NCI-H748 (cell line): ENCODE results near the gene NCAM1.

Source experiments
- DNase-seq: peaks from one replicate; lab custom pipeline; 2025; ENCODE audit not compliant: unreplicated experiment; lab: John Stamatoyannopoulos, UW

The NCAM1 gene

DNA sequence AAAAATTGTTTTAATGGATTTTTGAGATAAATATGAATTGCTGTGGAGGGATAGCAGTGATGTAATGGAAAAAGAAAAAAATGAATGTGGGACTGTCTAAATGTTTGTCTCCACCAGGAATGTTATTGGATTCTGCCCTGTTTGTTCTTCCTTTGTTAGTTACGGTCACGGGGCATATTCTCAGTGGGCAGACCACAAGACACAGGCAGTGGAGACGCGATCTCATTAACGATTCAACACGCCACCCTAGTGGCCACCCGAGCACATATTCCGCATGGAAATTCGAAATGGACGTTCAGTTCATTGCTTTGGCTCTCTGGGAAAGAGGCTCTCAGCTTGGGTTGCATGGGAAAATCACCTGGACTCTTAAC is 201.4 kb downstream of the NCAM1 start:
- DNase-seq = peak; percentile 87

GRCh38 chr11:113163291-113164030 is 202.2 kb downstream of the NCAM1 start:
- no peak for DNase-seq

- no peak for DNase-seq
Observed at GRCh38 chr11:113166280-113166679, 205.1 kb downstream of the NCAM1 start.

GRCh38 chr11:113167599-113167998 is 206.4 kb downstream of the NCAM1 start:
- DNase-seq = peak; percentile 86

DNA sequence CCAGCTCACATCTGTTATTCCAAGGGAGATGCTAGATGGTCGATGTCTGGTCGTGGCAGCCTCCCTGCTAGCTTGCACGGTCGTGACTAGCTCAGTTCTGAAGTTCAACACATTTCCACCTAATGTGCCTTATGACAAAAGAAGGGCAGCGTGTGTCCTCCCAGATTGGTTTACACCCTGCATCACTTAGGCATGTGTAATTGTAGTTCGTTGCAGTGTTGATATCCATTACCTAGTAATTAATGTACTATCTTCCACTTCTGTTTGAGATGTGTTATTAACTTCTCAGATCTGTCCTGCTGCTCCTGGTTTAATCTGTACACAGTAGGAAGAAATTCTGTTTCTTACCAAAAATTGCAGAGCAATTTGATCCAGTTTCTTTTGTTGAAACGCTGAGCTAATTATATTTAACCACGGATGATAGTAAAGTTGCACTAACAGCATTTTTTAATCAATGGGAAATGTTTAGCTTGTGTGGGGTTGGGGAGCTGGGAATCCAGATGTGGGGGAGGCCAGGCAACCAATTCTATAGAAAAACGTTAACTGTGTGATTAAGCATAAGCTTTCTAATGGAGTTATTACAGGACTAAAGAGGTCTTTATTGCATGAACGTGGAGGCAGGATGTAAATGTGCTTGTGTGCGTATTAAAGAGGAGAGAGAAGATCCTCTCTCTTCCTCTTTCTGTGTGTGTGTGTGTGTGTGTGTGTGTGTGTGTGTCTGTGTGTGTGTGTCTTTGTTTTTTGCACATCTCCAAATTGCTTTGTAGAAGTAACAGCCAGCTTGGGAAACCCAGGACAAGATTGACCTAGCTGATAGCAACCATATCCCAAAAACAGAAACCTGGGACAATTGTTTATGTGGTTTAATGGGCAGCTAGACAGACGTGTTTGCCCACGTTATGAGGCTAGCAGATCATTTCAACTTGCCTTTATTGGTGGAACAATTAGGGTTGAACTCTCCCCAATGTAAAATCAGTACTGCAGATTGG is 207.4 kb downstream of the NCAM1 start:
- DNase-seq = peak; percentile 97

DNA sequence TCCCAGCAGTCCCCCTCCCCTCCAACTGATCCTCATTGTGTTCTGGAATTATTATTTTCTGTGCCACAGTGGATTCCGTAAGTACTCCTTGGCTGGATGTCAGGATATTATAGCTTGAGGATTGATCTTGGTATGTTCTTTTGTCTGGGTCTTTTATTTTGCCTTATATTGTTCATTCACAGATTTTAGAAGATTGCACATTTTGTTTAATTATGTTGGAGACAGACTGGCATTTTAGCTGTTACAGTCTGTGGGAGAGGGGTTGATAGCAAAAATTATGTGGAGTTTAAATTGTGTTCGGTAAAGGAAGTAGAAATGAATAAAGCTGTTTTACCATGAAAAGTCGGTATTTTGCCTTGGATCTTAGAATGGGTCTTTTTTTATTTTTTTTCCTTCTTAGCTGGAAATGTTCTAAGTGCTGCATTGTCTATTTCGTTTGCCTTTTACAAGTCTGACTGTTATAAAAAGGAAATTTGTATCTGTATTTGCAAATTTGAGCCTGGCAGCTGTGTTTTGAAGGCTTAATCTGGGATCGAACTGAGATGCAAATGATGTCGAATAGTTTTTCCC is 211.2 kb downstream of the NCAM1 start:
- no peak for DNase-seq

GRCh38 chr11:113173126-113173525 is 211.9 kb downstream of the NCAM1 start:
- DNase-seq = no peak

GRCh38 chr11:113174882-113175281 is 213.7 kb downstream of the NCAM1 start:
- DNase-seq = no peak

DNA sequence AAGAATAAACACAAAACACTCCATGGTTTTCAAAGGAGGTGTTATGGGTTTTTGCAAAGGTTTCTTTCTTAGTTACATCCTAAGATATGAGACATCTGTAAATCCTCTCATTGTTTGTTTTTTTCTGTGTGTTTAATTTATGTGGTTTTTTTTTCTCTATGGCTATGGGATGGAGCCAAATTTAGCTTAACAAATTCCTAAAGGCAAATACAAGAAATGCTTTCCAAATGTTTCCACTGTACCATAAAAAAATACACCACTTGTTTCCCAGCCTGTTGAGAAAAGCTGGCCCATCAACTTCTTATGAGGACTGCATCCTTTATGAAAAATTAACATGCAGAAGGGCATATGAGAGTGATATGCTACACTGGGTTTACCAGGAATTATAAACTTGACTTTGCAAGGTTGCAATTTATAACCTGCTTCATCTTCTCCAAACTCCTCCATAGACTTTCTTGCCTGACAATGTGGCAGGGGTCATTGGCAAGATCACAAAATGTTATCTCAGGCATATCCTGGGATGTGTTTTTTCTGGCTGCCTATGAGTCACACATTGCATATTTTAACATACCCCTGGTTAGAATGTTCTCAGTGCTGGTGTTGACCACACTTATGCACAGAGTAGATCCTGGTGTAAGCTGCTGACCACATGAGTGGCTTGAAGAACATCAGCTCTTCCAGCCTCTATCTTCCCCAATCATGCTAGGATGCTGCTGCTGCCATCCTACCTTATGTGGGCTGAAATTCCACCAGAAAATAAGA is 215.6 kb downstream of the NCAM1 start:
- no peak for DNase-seq

DNA sequence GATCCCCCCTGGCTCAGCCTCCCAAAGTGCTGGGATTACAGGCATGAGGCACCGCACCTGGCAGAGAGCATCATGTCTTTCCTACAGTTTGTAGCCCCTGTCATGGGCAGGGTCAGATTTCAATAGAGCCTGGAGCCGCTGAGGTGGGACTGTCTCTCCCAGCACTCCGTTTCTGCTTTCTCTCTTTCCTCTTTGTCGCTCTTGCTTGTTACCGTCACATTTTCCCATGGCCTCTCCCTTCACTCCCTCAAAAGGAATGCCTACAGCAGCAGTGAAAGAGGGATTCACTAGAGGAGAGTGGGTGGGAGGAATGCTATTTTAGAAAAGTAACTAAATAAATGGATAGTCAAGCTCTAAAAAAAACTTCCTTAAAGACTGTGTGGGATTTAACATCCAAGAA is 216.5 kb downstream of the NCAM1 start:
- DNase-seq = no peak

- DNase-seq = no peak
Observed at GRCh38 chr11:113178381-113179070, 217.3 kb downstream of the NCAM1 start.

- DNase-seq = peak; percentile 30
Observed at GRCh38 chr11:113179181-113179704, 218.0 kb downstream of the NCAM1 start.

GRCh38 chr11:113181094-113181493 is 219.9 kb downstream of the NCAM1 start:
- DNase-seq = no peak

GRCh38 chr11:113182288-113182687 is 221.1 kb downstream of the NCAM1 start:
- no peak for DNase-seq

DNA sequence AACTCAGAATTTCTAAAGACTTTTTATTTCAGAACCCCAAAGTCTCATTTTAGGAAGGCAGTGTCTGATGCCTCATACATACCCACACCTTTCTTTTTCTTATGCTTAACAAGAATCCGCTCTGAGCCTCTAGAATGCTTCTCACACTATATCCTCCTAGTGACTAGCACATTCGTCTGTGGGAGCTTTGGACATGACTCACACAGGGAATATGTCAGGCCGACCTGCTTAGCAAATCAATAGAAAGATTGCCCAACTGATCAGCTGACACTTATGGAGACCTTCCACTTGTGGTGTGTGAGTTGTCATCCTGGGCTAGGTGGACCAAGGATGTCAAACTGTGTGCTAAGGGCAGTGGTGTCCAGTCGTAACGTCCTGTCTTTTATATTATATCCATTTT is 223.3 kb downstream of the NCAM1 start:
- DNase-seq = no peak

GRCh38 chr11:113188371-113188834 is 227.2 kb downstream of the NCAM1 start:
- no peak for DNase-seq

DNA sequence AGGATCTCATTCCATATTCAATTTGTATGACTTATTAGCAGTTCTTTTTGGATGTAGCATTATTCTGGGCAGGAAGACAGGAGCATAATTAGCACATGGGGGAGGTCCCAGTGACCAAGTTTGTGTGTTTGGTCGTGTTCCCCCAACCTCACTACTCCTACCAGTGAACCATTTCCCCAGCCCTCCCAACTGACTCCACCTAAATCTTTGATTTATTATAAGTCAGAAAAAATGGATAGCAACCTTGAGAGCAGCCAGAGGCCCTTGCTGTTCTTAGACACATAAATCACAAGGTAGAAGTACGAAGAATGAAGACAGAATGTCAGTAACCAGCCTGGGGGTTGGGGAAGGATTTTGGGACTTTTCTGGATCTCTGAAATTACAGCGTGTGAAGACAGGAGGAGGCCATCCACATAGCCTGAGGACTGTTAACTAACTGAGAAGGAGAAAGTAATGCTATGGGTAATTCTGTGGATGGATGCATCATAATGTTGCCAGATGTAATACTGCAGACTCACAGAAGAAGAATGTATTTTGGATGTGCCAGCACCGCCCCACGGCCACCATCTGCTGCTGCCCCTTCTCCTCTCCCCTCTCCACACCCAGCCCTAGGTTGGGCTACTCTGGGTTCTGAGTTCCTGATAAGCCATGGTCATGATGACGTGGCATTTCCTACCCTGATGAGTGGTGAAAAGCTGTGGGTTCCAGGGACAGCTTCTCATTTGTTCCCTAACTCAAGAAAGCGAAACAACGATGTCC is 228.9 kb downstream of the NCAM1 start:
- no peak for DNase-seq

- no peak for DNase-seq
Observed at GRCh38 chr11:113192121-113192925, 231.1 kb downstream of the NCAM1 start.

DNA sequence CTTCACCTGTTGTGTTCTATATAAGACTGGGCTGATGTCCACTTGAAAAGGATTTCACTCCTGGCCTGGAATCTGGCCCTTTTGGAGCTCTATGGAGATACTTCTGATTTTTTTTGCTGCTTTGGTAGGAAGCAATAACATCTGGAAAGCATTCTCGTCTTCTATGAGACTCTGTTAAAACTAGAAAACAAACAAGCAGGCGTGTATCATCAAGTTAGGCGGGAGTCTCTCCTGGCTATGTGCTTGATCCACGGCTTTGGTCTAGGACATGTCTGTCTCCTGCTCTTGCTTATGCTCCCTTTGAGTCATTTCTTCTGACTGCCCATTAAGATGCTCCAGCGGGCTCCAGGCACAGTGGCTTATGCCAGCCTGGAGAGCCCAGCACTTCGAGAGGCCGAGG is 231.8 kb downstream of the NCAM1 start:
- no peak for DNase-seq
